GM21786 (cell line): Measurements from ENCODE around the gene TSLP.

Experiments
- ATAC-seq: cut with Tn5 transposase; IDR thresholded peaks from one replicate; pipeline ENCODE4 v1.9.1; 2021; ENCODE audit not compliant: unreplicated experiment

Gene TSLP

GRCh38 chr5:111071413-111071812, at the start of gene TSLP:
Gene TSLP (plus strand): TSS chr5:111071713. CDS start chr5:111071891, 178 bp downstream.
- no peak for ATAC-seq

GRCh38 chr5:111022301-111022700, 49.2 kb upstream of the TSLP start:
- no peak for ATAC-seq

DNA sequence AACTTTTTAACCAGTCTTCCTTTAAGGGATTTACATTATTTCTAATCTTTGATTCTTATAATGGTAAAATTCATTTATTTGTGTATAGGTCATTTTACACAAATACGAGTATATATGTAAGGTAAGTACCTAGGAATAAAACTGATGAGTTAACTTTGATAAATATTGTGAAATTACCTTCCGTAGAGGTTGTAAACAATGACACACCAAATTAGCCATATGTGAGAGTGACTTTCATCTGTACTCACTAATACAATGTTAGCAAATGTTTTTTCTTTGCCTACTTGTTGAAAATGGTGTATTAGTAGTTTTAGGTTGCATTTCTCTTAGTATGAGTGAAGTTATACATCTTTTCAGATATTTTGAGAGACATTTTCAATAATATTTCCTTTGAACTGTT, 42.6 kb upstream of the TSLP start:
- no peak for ATAC-seq

DNA sequence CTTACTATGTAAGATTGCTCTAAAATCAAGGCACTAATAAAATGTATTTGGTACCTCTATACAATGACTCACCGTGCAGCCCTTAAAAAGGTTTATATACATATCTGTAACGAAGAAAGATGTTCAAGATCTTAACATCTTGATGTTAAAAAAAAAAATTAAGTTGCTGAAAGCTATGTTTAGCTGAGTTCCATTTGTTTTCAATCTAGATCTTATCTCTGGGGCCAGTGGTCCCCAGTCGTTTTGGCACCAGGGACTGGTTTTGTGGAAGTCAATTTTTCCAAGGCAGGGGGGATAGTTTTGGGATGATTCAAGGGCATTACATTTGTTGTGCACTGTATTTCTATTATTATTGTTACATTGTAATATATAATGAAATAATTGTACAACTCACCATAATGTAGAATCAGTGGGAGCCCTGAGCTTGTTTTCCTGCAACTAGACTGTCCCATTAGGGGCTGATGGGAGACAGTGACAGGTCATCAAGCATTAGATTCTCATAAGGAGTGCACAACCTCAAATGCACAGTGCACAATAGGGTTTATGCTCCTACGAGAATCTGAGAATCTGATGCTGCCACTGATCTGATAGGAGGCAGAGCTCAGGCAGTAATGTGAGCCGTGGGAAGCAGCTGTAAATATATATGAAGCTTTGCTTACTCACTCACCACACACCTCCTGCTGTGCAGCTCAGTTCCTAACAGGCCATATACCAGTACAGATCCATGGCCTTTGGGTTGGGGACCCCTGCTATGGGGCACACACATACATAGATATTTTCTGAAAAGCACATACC, 27.6 kb upstream of the TSLP start:
- no peak for ATAC-seq

- ATAC-seq = no peak
These were observed 13.4 kb upstream of the TSLP start for GRCh38 chr5:111058064-111058463.

DNA sequence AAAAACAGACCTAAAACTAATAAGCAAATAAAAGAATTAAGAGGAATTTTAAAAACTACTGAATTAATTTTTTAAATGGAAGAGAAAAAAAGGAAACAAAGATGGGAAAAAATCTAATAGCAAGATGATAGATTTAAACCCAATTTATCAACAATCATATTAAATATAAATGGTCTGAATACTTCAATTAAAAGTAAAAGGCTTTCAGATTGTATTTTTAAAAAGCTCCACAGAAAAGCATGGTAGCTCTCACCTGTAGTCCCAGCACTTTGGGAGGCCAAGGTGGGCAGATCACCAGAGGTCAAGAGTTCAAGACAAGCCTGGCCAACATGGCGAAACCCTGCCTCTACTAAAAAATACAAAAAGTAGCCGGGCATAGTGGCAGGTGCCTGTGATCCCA, 11.3 kb upstream of the TSLP start:
- no peak for ATAC-seq

GRCh38 chr5:111061618-111062017, 9.9 kb upstream of the TSLP start:
- no peak for ATAC-seq

- ATAC-seq = peak; percentile 65
These were observed 7.7 kb upstream of the TSLP start for GRCh38 chr5:111063709-111064322.

- ATAC-seq = no peak
These were observed 5.1 kb upstream of the TSLP start for GRCh38 chr5:111066261-111066938.

- ATAC-seq = no peak
These were observed 3.3 kb upstream of the TSLP start for GRCh38 chr5:111068213-111068612.

DNA sequence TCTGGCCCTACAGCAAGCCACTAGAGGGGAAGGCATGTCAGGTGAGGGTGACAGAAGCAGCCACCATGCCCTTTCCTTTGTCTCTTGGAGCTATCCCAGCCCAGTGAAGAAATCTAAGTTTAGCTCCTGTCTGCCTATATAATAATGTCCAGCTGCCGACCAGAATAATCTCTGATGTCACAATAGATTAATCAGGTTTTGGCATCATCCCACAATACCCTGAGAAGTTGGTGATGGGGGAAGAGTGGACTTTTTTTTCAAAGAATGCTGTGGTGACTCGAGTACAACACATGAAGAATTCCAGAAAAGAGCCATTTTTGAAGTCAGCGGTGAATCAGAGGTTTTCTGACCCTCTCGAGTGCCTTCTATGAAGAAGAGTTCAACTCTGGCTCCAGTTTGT, 1.7 kb upstream of the TSLP start:
- no peak for ATAC-seq

DNA sequence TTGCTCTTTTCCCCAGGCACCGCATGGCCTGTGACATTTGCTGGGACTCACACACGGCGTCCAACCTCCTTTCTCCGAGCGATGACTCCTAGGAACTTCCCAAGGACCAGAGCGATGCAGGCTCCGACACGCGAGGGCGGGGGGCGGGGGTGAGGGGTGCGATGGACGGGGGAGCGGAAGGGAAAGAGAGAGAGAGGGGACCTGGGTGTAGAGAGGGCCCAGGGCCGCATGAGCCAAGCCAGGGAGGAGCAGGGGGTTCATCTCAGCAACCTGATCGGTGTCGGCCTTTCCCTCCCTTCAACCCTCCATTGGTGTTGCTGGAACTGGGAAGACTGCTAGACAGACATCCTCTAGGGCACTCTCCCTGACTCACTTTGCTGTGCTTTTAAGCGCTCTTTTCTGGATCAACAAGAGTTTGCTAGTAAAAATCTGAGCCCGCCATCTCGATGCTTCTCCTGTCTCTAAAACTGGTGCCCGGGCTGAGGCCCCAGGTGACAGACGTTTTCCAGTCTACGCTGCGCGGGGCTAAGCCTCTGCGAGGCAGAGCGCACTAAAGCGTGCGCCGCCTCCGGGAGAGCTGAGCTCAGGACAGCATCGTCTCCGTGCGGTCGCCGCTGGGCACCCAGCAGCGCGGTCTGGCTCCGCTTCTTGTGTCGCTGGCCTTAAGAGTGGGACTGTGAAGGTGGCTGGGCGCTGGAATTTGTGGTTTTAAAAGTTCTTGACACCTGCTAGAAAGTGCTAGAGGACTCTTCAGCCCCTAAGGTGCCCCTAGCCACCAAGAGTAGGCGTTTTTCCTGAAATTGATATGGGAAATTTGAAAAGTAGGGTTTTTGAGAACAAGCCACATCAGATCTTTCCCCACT, 1.0 kb upstream of the TSLP start:
- peak; percentile 32 for ATAC-seq

DNA sequence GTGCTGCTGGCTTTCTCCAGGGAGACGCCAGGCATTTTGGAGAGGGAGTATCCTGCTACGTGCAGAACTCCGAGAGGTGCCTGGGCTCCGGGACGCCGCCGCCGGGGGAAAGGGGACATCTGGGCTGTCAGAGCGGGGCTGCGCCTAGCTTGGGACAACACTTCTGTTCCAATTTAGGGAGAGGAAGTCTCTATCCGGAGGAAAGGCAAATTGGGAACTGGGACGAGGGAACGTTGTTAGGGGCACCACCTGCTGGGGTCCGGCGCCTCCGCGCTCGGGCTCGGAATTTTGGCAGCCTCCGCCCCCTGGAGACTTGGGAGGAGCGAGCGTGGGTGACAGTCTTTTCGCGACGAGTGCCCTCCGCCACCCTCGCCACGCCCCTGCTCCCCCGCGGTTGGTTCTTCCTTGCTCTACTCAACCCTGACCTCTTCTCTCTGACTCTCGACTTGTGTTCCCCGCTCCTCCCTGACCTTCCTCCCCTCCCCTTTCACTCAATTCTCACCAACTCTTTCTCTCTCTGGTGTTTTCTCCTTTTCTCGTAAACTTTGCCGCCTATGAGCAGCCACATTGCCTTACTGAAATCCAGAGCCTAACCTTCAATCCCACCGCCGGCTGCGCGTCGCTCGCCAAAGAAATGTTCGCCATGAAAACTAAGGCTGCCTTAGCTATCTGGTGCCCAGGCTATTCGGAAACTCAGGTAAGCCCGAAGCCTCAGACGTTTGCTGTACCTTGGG, 1.6 kb downstream of the TSLP start:
- peak; percentile 70 for ATAC-seq

- ATAC-seq = no peak
These were observed 2.7 kb downstream of the TSLP start for GRCh38 chr5:111074244-111074643.

- ATAC-seq = no peak
These were observed 4.0 kb downstream of the TSLP start for GRCh38 chr5:111075520-111075919.

DNA sequence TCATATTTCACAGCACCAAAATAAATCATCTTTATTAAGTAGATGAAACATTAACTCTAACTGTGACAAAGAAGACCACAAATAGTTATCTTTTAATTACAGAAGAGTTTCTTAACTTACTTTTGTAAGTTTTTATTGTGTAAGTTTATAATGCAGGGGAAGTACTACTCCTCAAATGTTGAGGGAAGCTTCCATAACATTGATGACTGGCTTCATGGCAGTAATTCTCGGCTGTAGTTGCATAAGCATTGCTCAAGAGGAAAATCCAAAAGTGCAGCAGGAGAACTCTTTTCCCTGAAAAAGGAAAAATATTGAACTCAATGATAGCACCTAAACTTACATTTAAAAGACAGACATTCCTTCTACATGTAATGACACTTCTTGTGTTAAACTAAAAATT, 4.6 kb downstream of the TSLP start:
- no peak for ATAC-seq

DNA sequence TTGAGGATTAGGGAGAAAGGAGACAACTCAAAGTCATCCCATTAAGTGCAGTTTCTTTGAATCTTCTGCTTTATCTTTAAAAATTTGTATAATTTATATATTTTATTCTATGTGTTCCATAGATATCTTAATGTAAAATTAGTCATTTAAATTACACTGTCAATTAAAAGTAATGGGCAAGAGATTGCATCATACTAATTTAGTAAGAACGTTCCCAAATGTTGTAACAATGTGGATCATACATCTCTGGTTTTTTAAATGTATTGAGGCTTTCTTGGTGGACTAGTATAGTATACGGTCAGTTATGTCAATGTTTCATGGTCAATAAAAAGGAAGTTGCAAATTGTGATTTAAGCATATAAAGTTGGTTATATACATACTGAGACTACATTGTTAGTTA, 6.2 kb downstream of the TSLP start:
- no peak for ATAC-seq

GRCh38 chr5:111079846-111080245, 8.3 kb downstream of the TSLP start:
- no peak for ATAC-seq

DNA sequence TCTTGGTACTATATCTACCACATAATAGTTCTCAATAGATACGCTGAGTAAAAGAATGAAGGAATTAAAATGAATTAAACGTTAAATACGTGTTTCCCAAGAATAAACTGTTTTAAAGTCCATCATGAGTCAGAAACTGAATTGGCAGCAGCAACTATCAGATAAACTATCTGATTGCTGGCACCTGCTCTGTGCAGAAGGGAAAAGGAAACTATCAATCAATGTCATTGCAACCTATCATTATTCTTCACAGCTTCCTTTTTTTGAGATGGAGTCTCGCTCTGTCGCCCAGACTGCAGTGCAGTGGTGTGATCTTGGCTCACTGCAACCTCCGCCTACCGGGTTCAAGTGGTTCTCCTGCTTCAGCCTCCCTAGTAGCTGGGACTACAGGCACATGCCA, 11.8 kb downstream of the TSLP start:
- ATAC-seq = no peak

DNA sequence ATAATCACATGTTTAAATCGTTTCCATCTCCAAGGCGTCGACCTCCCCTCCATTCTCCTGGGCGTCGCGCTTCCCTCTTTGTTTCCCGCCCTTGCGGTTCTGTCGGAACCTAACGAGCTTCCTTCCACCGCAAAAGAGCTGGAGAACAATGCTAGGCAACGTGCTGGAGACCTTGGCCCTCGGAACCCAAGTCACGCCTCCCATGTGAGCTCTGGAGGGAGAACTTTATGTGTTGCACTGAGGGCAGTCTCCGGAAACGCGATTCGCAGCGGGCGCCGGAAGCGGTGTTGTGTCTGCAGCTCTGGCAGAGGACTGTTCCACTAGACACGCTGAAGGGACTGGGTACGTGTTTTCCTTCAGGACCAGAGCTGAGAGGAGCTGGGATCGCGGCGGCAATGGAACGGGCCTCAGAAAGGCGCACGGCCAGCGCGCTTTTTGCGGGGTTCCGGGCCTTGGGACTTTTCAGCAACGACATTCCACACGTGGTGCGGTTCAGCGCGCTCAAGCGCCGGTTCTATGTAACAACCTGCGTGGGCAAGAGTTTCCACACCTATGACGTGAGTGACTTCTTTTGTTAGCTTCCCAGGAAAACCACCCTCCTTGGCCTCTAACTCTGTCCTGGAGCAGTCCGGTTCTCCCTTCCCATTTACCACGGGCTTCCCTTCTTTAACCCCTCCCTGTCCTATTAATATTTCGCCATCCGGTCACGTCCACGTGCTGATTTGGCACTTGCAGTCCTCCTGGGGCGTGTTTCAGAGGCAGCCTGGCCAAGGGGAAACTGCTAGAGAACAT, 20.7 kb downstream of the TSLP start, which contains the start of gene WDR36:
WDR36 (plus strand) TSS at position 287 of the 792 bp plus-strand sequence; CDS start at position 396, 109 bp downstream.
- ATAC-seq = peak; percentile 93
